Raji (cell line): ENCODE results near the gene ASXL2.

Experiments
- POLR2A ChIP-seq: IDR thresholded peaks from 2 replicates; pipeline ENCODE4 v1.6.1; 2011; ENCODE audit warnings: low read depth, low read length, control low read depth; ENCODE audit not compliant: insufficient read depth

Gene ASXL2

DNA sequence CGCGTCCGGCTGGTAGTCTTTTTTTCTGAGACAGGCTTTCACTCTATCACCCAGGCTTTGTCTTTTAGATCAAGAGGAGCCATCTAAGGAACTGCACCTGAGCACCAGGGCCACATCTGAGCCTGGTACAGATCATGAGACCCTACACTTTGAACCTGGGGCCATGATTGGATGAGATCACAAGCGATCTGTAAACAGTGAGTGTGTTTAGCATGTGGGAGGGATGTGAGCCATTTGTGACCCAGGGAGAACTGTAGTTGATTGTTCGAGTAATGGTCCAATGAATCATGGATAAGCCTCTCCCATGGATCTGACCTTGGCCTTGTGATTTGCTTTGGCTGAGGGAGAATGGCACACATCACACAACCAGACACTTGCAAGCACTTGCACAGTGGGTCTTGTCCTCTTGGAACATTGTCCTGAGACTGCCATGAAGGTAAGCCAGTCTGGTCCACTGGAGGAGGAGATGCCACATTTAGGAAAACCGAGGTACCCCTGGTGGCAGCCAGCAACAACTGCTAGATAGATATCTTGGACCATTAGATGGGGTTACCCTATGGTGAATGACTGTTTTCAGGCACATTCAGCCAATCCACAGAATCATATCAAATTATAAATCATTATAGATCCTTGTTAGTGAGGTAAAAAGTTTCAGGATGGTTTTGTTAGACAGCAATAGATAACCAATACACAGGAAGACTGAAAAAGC, 185.4 kb downstream of the ASXL2 start:
- TF ChIP-seq POLR2A = no peak

DNA sequence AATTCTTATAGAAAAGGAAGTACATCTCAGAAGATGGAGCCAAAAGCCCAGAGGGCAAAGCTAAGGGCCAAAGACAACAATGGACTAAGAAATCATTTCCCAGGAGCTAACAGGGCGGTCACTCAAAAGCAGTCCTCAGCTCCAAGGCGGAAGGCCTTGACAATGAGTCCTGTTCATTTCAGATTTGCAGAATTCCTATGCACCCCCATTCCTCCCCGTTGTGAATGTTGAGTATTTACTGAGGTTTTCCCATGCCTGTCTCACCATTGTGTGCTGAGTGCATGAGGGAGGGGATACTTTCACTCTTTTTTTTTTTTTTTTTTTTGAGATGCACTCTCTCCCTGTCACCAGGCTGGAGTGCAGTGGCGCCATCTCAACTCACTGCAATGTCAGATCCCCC, 186.1 kb downstream of the ASXL2 start:
- TF ChIP-seq POLR2A = no peak

DNA sequence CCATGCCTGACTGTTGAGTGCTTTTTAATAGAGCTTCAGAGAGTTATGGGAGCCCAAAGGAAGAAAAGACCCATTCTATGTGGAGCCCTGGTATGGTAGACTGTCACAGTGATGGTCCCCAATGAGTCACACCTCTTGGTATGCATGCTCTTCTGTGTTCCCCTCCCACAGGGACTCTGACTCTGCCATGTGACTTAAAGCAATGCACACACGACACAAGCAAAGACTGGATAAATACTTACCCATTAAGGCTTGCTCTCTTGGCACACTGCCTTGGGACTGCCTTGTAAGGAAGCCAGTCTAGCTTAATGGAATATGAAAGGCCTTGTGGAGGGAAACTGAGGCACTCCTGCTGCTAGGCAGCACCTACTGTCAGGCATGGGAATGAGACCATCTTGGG, 188.2 kb downstream of the ASXL2 start:
- no peak for TF ChIP-seq POLR2A

- TF ChIP-seq POLR2A = no peak
Observed at GRCh38 chr2:25688236-25688635, 190.1 kb downstream of the ASXL2 start.

DNA sequence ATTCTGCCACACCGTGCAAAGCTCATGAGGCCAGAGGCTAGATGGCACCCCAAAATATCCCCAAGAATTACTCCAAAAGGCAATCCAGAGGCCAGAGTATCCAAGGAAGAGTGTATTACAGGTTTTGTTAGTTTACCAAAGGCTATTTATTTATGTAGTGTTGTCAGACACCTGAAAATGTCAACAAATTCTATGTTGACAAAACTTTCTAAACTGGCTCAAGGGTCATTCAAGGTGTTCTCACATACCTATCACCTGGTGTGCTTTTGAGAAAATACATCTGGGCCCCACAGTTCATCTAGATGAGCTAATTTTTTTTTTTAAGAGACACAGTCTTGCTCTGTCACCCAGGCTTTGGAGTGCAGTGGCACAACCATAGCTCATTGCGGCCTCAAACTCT, 192.5 kb downstream of the ASXL2 start:
- no peak for TF ChIP-seq POLR2A

GRCh38 chr2:25684577-25685473, 193.5 kb downstream of the ASXL2 start:
- no peak for TF ChIP-seq POLR2A
